ENCODE data around the gene EXOG.

DNA sequence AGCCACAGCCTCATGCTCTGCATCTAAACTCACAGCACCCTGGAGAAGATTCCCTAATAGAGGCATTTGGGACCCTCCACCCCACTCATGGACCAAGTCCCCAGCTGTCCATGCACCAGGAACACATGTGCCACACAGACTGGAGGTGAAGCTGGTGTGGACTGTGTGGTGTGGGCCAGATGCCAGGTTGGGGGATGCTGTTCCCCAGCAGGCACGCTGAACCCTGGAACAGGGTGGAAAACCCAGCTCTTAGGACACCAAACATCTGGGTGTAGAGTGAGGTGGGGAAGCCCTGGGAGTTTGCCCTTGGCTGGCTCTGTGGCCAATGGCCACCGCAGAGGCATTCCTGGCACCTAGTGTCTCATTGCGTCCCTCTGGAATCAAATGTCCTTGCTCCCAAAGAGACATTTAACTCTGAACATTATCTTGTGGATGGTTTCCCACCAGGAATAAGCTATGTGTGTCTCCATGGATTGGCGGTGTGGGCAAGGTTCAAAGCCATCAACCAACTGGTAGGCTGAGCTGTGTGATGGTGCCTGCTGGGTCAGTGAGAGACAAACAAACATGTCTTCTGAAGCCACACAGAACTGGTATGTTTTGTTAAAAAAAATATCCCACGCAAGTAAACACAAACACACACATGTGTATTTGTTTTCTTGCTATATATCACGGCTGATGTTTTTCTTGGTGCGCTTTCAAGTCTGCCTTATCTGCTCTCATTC lies 65.0 kb downstream of the EXOG start:
- TF ChIP-seq CTCF (IDR thresholded peaks at IDR 0.05), result no peak
- no peak for TF ChIP-seq POLR2A (IDR thresholded peaks at IDR 0.05)

Measured in lower leg skin (tissue), 3 donors.